Lung (tissue), 12 donors: ENCODE measurements around the gene NDUFS8. TPM values are rescaled to one million over a fixed set of nuclear protein-coding genes. Genes with fewer than 3 reads are reported as not detected.
"Not testable (repeated sequence)": the region's sequence is repeated elsewhere in the genome, so short reads cannot be mapped to it uniquely, and the experiment has no call there.

Experiments used
- ATAC-seq: fragments of 200-7000 bp; cut with Tn5 transposase; one replicate; pipeline ENCODE4 v1.9.1; 2020; ENCODE audit warnings: moderate number of reproducible peaks; ENCODE audit not compliant: insufficient read depth, low FRiP score
- DNase-seq, 3 donors: peaks; one replicate each; pipeline ENCODE4 v3.0.0-alpha.2; 2013 to 2017
- H3K27ac ChIP-seq, 2 donors: one replicate each; pipeline ENCODE4 v1.5.1; 2013; ENCODE audit warnings: mild to moderate bottlenecking in 2 of 2, moderate library complexity in 2 of 2, control low read depth in 1 of 2, inconsistent platforms in 1 of 2, low read depth in 1 of 2, low read length in 1 of 2
- H3K27me3 ChIP-seq, 3 donors: one replicate each; pipeline ENCODE4 v1.5.1; 2013; ENCODE audit warnings: low read length in 2 of 3; ENCODE audit not compliant: control insufficient read depth in 3 of 3, insufficient read depth in 3 of 3
- H3K36me3 ChIP-seq, 4 donors: one replicate each; pipeline ENCODE4 v1.5.1; 2013; ENCODE audit warnings: low read length in 4 of 4, mild to moderate bottlenecking in 1 of 4, moderate library complexity in 1 of 4; ENCODE audit not compliant: control insufficient read depth in 4 of 4, insufficient read depth in 4 of 4
- H3K4me1 ChIP-seq, 5 donors: one replicate each; pipeline ENCODE4 v1.5.1; 2013; ENCODE audit warnings: low read length in 5 of 5, mild to moderate bottlenecking in 2 of 5, moderate library complexity in 1 of 5; ENCODE audit not compliant: control insufficient read depth in 5 of 5, insufficient read depth in 5 of 5
- H3K4me3 ChIP-seq: one replicate; pipeline ENCODE4 v1.5.1; 2013; ENCODE audit warnings: mild to moderate bottlenecking, control low read depth, moderate library complexity
- H3K9ac ChIP-seq, 2 donors: one replicate each; pipeline ENCODE4 v1.5.1; 2013; ENCODE audit warnings: low read length in 2 of 2, control low read depth in 1 of 2; ENCODE audit not compliant: insufficient read depth in 1 of 2
- H3K9me3 ChIP-seq, 4 donors: one replicate each; pipeline ENCODE4 v1.5.1; 2013; ENCODE audit warnings: low read length in 3 of 4, mild to moderate bottlenecking in 1 of 4, moderate library complexity in 1 of 4; ENCODE audit not compliant: control insufficient read depth in 4 of 4, insufficient read depth in 3 of 4
- CTCF ChIP-seq: IDR thresholded peaks from 2 replicates; pipeline ENCODE4 v1.5.1; 2012; ENCODE audit warnings: mild to moderate bottlenecking; ENCODE audit errors: control extremely low read depth, extremely low read depth
- WGBS, 2 donors: extraction: QIAGEN DNeasy Blood & Tissue Kit; methylation state at CpG; one replicate each; pipeline ENCODE4 v1.1.7; 2013; 5-methylcytosine and 5-hydroxymethylcytosine counted together
- polyA plus RNA-seq, 2 donors: library from polyadenylated mRNA; stranded (reverse); fragments of 200-250 nt; gene quantifications; one replicate each; pipeline ENCODE4 v1.2.1, GENCODE V29; 2013
- total RNA-seq, 2 donors: library from RNA; depleted of rRNA in 1 of 2; stranded (reverse); fragments of >200 nt in 1 of 2; gene quantifications; one replicate each; pipeline ENCODE4 v1.2.1, GENCODE V29; 2014 to 2021
- donor health status: control.
- donor health status: control.
- donor health status: Bipolar disorder and iron deficiency.
- donor health status: healthy.
- donor health status: DM: yes; HTN: yes; CAD: no.

Gene NDUFS8
- total and polyA plus RNA-seq, 4 donors, result 57.8 to 180 (median 145) TPM

DNA sequence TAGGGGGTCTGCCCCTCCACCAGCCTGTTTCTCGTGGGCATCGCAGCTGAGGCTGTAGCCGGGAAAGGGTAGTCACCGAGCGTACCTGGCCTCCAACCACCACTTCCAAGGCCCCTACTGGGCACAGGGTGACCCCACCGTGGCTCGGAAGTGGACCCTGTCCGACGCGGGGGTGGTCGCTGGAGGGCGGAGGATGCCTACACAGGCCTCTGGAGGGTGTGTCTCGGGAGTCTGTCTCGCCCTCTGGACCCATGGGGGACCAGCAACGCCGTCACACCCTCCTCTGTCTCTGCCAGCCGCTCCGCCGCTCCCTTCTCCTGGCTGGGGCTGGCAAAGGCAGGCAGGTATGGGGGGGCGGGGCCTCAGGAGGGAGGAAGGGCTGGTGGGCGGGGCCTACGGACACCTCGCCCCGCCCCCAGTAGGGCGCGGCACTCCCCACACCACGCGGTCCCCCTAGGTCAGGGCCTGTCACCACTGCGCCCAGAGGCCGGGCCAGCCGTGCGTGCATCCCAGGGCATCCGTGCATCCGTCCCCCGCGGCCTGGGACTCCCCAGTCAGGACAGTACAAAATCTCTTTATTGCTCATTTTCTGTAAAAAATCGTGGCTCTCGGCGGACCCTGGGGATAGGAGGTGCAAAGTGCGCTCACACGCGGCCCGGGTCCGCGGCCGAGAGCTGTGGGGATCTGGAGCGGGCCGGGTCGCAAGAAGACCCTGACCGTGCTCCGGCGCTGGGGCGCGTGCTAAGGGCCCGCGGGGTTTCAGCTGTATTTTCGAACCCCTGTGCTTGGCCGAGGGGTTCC is 39.7 kb upstream of the NDUFS8 start:
- not testable (repeated sequence) for H3K27me3 ChIP-seq, H3K4me1 ChIP-seq, ATAC-seq, H3K4me3 ChIP-seq, DNase-seq, H3K9ac ChIP-seq, H3K9me3 ChIP-seq, H3K36me3 ChIP-seq, H3K27ac ChIP-seq
- 33 to 45% methylated on average over 38 to 50 of the region's 58 CpGs for WGBS, 2 donors

DNA sequence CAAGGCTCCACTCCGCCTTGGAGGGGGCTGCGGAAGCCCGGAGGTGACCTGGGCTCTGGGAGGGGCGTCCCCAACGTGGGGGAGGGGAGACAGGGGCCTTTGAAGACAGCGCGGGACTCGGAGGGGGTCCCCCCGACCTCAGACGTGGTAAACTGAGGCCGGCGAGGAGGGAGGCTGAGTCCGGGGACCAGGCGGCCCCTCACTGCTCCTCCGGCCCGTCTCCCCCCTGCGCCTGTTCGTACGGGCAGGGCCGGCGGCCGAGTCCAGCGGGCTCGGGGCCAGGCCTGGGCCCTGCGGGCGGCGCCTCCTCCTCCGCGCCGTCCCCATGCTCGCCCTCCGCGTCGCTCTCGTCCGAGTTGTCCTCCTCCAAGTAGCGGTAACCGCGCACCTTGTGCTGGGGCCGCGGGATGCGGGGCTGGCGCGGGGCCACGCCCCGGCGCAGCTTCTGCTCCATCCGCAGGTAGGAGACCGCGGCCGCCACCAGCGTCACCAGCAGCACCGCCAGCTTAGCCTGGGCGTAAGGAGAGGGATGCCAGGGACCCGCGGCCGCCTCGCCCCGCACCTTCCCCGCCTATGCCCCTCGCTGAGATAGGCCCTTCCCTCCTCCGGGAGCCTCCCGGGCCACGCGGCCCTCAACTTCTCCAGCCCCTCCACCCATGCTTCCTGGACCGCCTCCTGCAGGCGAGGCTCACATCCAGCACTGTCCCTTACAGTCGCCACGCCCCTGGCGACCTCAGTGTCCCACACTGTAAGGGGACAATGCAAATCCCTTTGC is 38.9 kb upstream of the NDUFS8 start:
- H3K36me3 ChIP-seq, H3K4me3 ChIP-seq, DNase-seq, ATAC-seq, H3K4me1 ChIP-seq, H3K27me3 ChIP-seq, H3K27ac ChIP-seq, H3K9me3 ChIP-seq, H3K9ac ChIP-seq: not testable (repeated sequence)
- WGBS, 2 donors, result 47 to 52% methylated on average over 22 to 70 of the region's 70 CpGs

- peak; percentile 30 for TF ChIP-seq CTCF
- not testable (repeated sequence) for H3K9ac ChIP-seq, H3K4me3 ChIP-seq, H3K27ac ChIP-seq, H3K4me1 ChIP-seq, H3K27me3 ChIP-seq, H3K36me3 ChIP-seq, DNase-seq, ATAC-seq, H3K9me3 ChIP-seq
- 39% methylated on average over 12 of the region's 12 CpGs for WGBS, 2 donors
Measured at GRCh38 chr11:67993821-67994220, 36.7 kb upstream of the NDUFS8 start.

DNA sequence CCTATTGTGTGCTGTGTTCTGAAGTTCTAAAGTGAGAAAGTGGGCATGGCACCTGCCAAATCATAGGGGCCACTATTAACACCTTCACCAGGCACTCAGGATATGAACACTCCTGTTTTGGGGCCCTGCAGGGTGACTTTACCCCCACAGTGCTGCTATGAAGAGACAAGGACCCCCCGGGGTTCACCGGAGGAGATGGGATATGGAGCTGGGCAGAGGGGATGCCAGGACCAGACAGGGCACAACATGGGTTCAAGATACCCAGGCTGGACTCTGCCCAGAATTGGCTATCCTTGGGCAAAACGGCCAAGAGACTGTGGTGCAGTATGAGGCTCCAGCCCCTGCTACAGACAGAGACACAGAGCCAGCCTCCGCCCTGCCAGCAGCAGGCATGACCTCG is 36.1 kb upstream of the NDUFS8 start:
- H3K36me3 ChIP-seq, H3K27me3 ChIP-seq, ATAC-seq, H3K4me3 ChIP-seq, H3K4me1 ChIP-seq, H3K27ac ChIP-seq, H3K9me3 ChIP-seq, H3K9ac ChIP-seq, DNase-seq: not testable (repeated sequence)
- WGBS, 2 donors, result 95 to 99% methylated on average over 5 of the region's 5 CpGs

- not testable (repeated sequence) for H3K9me3 ChIP-seq, H3K9ac ChIP-seq, DNase-seq, H3K4me3 ChIP-seq, H3K4me1 ChIP-seq, ATAC-seq, H3K27me3 ChIP-seq, H3K27ac ChIP-seq, H3K36me3 ChIP-seq
- 93 to 97% methylated on average over 3 of the region's 3 CpGs for WGBS, 2 donors
Measured at GRCh38 chr11:67995129-67995528, 35.4 kb upstream of the NDUFS8 start.

DNA sequence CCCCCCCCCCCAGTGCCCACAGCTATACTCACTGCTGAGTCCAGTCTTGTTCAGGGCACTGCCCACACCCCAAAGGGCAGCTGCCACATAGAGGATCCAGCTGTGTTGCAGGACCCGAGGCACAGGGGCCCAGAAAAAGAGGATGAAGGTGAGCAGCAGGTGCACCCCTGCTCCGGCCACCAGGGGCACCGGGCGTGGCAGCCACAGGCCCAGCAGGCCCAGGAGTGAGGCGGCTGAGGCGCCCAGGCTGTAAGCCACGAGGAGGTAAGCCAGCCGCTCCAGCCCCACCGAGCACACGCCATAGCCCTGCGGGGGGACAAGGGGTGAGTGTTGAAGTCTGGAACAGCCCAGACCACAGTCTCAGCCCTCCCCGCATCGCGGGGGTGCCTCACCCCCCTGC is 34.9 kb upstream of the NDUFS8 start:
- H3K4me1 ChIP-seq, H3K9ac ChIP-seq, H3K9me3 ChIP-seq, H3K4me3 ChIP-seq, H3K27ac ChIP-seq, H3K36me3 ChIP-seq, ATAC-seq, DNase-seq, H3K27me3 ChIP-seq: not testable (repeated sequence)
- 90 to 93% methylated on average over 11 to 14 of the region's 14 CpGs for WGBS, 2 donors
